Aorta (tissue), 5 donors: Measurements from ENCODE around the gene ARHGEF26. TPM values are rescaled to one million over a fixed set of nuclear protein-coding genes. Genes with fewer than 3 reads are reported as not detected.

Source experiments
- ATAC-seq: fragments of 200-7000 bp; cut with Tn5 transposase; one replicate; pipeline ENCODE4 v1.9.1; 2022; ENCODE audit warnings: moderate library complexity; ENCODE audit not compliant: low FRiP score
- DNase-seq, 2 donors: peaks; one replicate each; pipeline ENCODE4 v3.0.0-alpha.2; 2020
- H3K27ac ChIP-seq, 2 donors: one replicate each; pipeline ENCODE4 v1.5.1; 2013; ENCODE audit warnings: low read length in 2 of 2, mild to moderate bottlenecking in 2 of 2, moderate library complexity in 2 of 2, control low read depth in 1 of 2, inconsistent platforms in 1 of 2, low read depth in 1 of 2
- H3K27me3 ChIP-seq, 2 donors: one replicate each; pipeline ENCODE4 v1.6.1; 2013; ENCODE audit warnings: control low read depth in 1 of 2, low read length in 1 of 2, mild to moderate bottlenecking in 1 of 2, moderate library complexity in 1 of 2; ENCODE audit not compliant: insufficient read depth in 2 of 2, control insufficient read depth in 1 of 2
- H3K36me3 ChIP-seq, 2 donors: one replicate each; pipeline ENCODE4 v1.6.1; 2013; ENCODE audit warnings: control low read depth in 1 of 2, low read length in 1 of 2, mild to moderate bottlenecking in 1 of 2; ENCODE audit not compliant: insufficient read depth in 2 of 2, control insufficient read depth in 1 of 2
- H3K4me1 ChIP-seq, 2 donors: one replicate each; pipeline ENCODE4 v1.6.1; 2013; ENCODE audit warnings: low read length in 2 of 2, control low read depth in 1 of 2, mild to moderate bottlenecking in 1 of 2, moderate library complexity in 1 of 2; ENCODE audit not compliant: insufficient read depth in 2 of 2, control insufficient read depth in 1 of 2
- H3K4me3 ChIP-seq, 2 donors: one replicate each; pipeline ENCODE4 v1.5.1; 2013; ENCODE audit warnings: low read length in 2 of 2, control low read depth in 1 of 2, mild to moderate bottlenecking in 1 of 2
- H3K9me3 ChIP-seq: one replicate; pipeline ENCODE4 v1.6.1; 2013; ENCODE audit warnings: mild to moderate bottlenecking, low read length; ENCODE audit not compliant: control insufficient read depth
- WGBS, 2 donors: extraction: QIAGEN DNeasy Blood & Tissue Kit; methylation state at CpG; one replicate each; pipeline ENCODE4 v1.1.7; 2013; 5-methylcytosine and 5-hydroxymethylcytosine counted together
- intact Hi-C, 2 donors: fragments of 100-400 bp; cut with DNase I; formaldehyde crosslinking; loops; one replicate each; pipeline versions ENCODE4 v1.14.2 to v1.15.0; 2022
- polyA plus RNA-seq, 2 donors: library from polyadenylated mRNA; stranded (reverse); fragments of 200-250 nt; gene quantifications; one replicate each; pipeline ENCODE4 v1.2.3, GENCODE V29; 2013
- total RNA-seq, 2 donors: library from RNA; stranded (reverse); fragmentation: NEBNext Ultra II Directional; extraction: Animal tissue kit (Norgen Biotek cat#: 25700); gene quantifications; one replicate each; pipeline ENCODE4 v1.2.1, GENCODE V29; 2021
- donor health status: healthy with polysubstance abuse.
- donor health status: Bipolar disorder and iron deficiency.
- donor health status: DM: no; HTN: no; CAD: no.
- donor health status: DM: no; HTN: no; CAD: no.
- donor health status: DM: yes; HTN: yes; CAD: no.

The ARHGEF26 gene
- total and polyA plus RNA-seq, 4 donors = 16.4 to 31.5 (median 25.7) TPM

DNA sequence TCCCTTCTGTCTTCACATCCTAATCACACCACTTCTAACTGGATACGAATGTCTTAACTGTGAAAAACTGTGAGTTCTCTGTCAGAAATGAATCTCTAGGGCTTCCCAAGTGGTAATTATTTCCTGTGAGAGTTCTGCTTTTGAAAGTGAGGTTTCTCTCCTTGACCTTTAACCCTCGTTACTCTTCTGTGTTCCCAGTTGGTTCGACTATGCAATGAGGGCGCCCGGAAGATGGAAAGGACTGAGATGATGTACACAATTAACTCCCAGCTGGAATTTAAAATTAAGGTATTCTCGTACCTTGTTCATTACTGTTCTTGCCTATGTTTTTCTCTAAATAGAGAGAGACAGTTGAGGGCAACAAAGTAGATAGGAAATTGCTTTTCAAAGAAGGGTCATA, 96.5 kb downstream of the ARHGEF26 start:
- H3K4me1 ChIP-seq = no peaks in the 10 kb centered on the region
- H3K36me3 ChIP-seq = peaks cover 0 to 8% of the 10 kb centered on the region in 2 donors
- intact Hi-C loops = no loop called here
- no peak overlapping the region for H3K4me3 ChIP-seq
- DNase-seq (no peak), ATAC-seq (no peak)
- no peak overlapping the region for H3K27ac ChIP-seq
- H3K9me3 ChIP-seq = no peaks in the 10 kb centered on the region
- 78 to 80% methylated on average over 6 of the region's 6 CpGs for WGBS, 2 donors
- no peaks in the 10 kb centered on the region for H3K27me3 ChIP-seq

GRCh38 chr3:154218728-154219127, 97.5 kb downstream of the ARHGEF26 start:
- H3K36me3 ChIP-seq = peaks cover 0 to 8% of the 10 kb centered on the region in 2 donors
- ATAC-seq (no peak), DNase-seq (no peak)
- no peak overlapping the region for H3K27ac ChIP-seq
- 99 to 100% methylated on average over 1 of the region's 1 CpG for WGBS, 2 donors
- H3K4me1 ChIP-seq = no peaks in the 10 kb centered on the region
- no peak overlapping the region for H3K4me3 ChIP-seq
- no peaks in the 10 kb centered on the region for H3K9me3 ChIP-seq
- intact Hi-C loops = no loop called here
- no peaks in the 10 kb centered on the region for H3K27me3 ChIP-seq

- WGBS, 2 donors = 92 to 96% methylated on average over 2 of the region's 2 CpGs
- Histone ChIP-seq H3K27me3 (no peaks in the 10 kb centered on the region), H3K27ac (no peak overlapping the region), H3K4me3 (no peak overlapping the region), H3K9me3 (no peaks in the 10 kb centered on the region), H3K4me1 (no peaks in the 10 kb centered on the region), H3K36me3 (peaks cover 0 to 5% of the 10 kb centered on the region in 2 donors)
- DNase-seq = no peak
- no peak for ATAC-seq
- intact Hi-C loops = no loop called here
These were observed 99.3 kb downstream of the ARHGEF26 start for GRCh38 chr3:154220462-154220861.

DNA sequence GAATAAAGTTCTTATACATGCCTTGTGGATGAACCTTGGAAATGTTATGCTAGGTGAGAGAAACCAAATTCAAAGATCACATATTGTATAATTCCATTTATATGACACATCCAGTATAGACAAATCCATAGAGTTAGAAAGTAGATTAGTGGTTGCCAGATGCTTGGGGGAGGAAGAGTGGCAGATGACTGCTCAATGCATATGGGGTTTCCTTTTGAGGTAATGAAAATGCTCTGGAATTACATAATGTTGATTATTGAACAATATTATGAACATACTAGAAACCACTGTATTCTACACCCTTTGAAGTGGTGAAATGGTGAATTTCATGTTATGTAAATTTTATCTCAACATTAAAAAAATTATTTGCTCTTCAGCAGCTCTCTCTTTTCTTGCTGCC, 102.3 kb downstream of the ARHGEF26 start:
- intact Hi-C loops = no loop called here
- Histone ChIP-seq H3K4me1 (no peaks in the 10 kb centered on the region), H3K27ac (no peak overlapping the region), H3K27me3 (no peaks in the 10 kb centered on the region), H3K9me3 (no peaks in the 10 kb centered on the region), H3K36me3 (peaks cover 0 to 4% of the 10 kb centered on the region in 2 donors), H3K4me3 (no peak overlapping the region)
- ATAC-seq (no peak), DNase-seq (no peak)

- WGBS, 2 donors = 13 to 17% methylated on average over 6 of the region's 6 CpGs
- no peaks in the 10 kb centered on the region for H3K9me3 ChIP-seq
- ATAC-seq (no peak), DNase-seq (no peak)
- peak overlapping the region in 1 of 2 donors; percentile 48 for H3K27ac ChIP-seq
- no peaks in the 10 kb centered on the region for H3K4me1 ChIP-seq
- intact Hi-C loops = no loop called here
- peaks cover 0 to 4% of the 10 kb centered on the region in 2 donors for H3K36me3 ChIP-seq
- no peak overlapping the region for H3K4me3 ChIP-seq
- no peaks in the 10 kb centered on the region for H3K27me3 ChIP-seq
These were observed 103.2 kb downstream of the ARHGEF26 start for GRCh38 chr3:154224366-154224765.

- Histone ChIP-seq H3K36me3 (peaks cover 0 to 4% of the 10 kb centered on the region in 2 donors), H3K9me3 (no peaks in the 10 kb centered on the region), H3K27ac (no peak overlapping the region), H3K27me3 (no peaks in the 10 kb centered on the region), H3K4me3 (no peak overlapping the region), H3K4me1 (no peaks in the 10 kb centered on the region)
- ATAC-seq (no peak), DNase-seq (no peak)
- intact Hi-C loops = no loop called here
These were observed 103.7 kb downstream of the ARHGEF26 start for GRCh38 chr3:154224866-154225265.

DNA sequence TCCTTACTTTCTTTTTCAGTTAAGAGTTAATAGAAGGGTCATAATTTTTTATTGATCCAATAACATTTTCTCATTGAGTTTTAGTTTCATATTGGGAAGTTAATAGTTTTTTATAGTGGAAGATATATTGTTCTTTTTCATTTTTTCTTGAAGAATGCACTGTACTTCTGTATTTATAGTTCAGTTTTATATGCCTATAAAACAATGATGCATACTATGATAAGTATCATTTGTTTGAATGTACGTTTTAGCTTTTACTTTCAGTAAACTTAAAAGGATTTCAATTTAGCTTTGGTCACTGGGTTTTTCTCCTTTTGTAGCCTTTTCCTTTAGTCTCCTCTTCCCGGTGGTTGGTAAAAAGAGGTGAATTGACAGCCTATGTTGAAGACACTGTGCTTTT, 104.3 kb downstream of the ARHGEF26 start:
- Histone ChIP-seq H3K27me3 (no peaks in the 10 kb centered on the region), H3K4me1 (no peaks in the 10 kb centered on the region), H3K36me3 (no peaks in the 10 kb centered on the region), H3K4me3 (no peak overlapping the region), H3K9me3 (no peaks in the 10 kb centered on the region), H3K27ac (no peak overlapping the region)
- intact Hi-C loops = no loop called here
- DNase-seq (no peak), ATAC-seq (no peak)
- 81 to 93% methylated on average over 2 of the region's 2 CpGs for WGBS, 2 donors

DNA sequence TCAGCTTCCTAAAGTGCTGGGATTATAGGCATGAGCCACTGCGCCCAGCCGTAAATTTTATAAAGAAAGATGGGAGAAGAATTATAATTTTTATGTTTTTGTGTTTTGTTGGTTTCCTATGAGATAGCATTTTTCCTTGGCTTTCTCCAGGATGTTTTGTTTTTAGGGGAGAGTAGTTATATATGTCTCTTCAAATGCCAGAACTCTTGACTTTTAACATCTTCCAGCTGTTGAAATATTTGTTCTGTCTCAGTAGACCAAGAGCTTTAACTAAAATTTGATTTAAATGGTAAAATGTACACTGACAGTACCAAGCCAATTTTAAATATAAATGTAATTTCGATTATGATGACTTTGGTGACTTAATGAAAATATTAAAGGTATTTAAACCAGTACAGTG, 106.3 kb downstream of the ARHGEF26 start:
- no peaks in the 10 kb centered on the region for H3K27me3 ChIP-seq
- no peaks in the 10 kb centered on the region for H3K36me3 ChIP-seq
- ATAC-seq (no peak), DNase-seq (no peak)
- intact Hi-C loops = no loop called here
- 82 to 87% methylated on average over 3 of the region's 3 CpGs for WGBS, 2 donors
- H3K4me1 ChIP-seq = no peaks in the 10 kb centered on the region
- no peak overlapping the region for H3K4me3 ChIP-seq
- H3K27ac ChIP-seq = no peak overlapping the region
- H3K9me3 ChIP-seq = no peaks in the 10 kb centered on the region

DNA sequence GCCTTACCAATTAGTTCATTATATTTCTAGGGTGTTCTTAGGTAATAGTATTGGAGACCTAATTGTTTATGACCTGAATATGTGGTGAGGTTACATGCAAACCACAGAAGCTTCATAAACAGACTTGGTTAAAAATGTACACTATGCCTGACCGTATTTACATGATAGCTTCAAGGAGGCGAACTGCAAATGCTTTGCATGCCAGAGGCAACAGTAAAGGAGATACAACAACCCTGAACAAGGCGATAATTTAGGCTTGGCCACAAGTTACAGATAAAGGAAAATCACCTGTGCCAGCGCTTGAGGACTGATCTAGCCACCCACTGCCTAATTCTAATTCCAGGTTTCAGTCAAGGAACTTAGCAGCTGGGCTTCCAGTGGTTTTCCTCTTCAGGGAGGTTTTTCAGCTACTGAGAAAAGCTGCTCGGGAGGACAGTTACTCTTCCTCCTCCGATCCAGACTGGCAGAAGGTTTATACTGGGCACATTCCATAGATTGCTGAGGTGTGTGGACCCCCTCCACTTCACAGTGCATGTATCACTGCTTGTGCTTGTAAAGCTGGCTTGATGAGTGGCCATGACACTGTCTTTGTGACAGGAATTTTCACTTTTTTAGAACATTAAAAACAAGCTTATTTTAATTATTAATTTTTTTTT, 107.5 kb downstream of the ARHGEF26 start:
- no peak for DNase-seq
- Histone ChIP-seq H3K27me3 (no peaks in the 10 kb centered on the region), H3K4me3 (no peak overlapping the region), H3K27ac (no peak overlapping the region), H3K36me3 (no peaks in the 10 kb centered on the region), H3K4me1 (no peaks in the 10 kb centered on the region), H3K9me3 (no peaks in the 10 kb centered on the region)
- WGBS, 2 donors = 95% methylated on average over 6 of the region's 6 CpGs
- intact Hi-C loops = no loop called here
- ATAC-seq = no peak
